D721Med (cell line): ENCODE results near the gene UST.

Source experiments
- DNase-seq: peaks from one replicate; pipeline ENCODE4 v3.0.0; 2011; ENCODE audit warnings: low spot score; ENCODE audit not compliant: insufficient read length
- FAIRE-seq: peaks from 2 replicates; lab custom pipeline; 2011; peaks lifted over from hg19 to GRCh38; lab: Jason Lieb, UNC
- CTCF ChIP-seq: IDR thresholded peaks from 2 replicates; pipeline ENCODE4 v1.5.1; 2012; ENCODE audit warnings: mild to moderate bottlenecking, control low read depth; ENCODE audit not compliant: insufficient read depth; ENCODE audit errors: missing control alignments

UST gene

GRCh38 chr6:148893073-148893472 lies 146.2 kb downstream of the UST start:
- FAIRE-seq: no peak
- no peak for DNase-seq
- TF ChIP-seq CTCF: no peak

GRCh38 chr6:148893481-148893880 lies 146.7 kb downstream of the UST start:
- DNase-seq: no peak
- no peak for FAIRE-seq
- no peak for TF ChIP-seq CTCF

GRCh38 chr6:148898376-148899014 lies 151.7 kb downstream of the UST start:
- DNase-seq (no peak), FAIRE-seq (no peak)
- no peak for TF ChIP-seq CTCF

- TF ChIP-seq CTCF: no peak
- DNase-seq (no peak), FAIRE-seq (no peak)
These were observed 158.4 kb downstream of the UST start for GRCh38 chr6:148904896-148905870.

GRCh38 chr6:148905901-148906300 lies 159.1 kb downstream of the UST start:
- TF ChIP-seq CTCF: no peak
- no peak for DNase-seq
- no peak for FAIRE-seq

- DNase-seq: no peak
- no peak for TF ChIP-seq CTCF
- FAIRE-seq: no peak
These were observed 159.6 kb downstream of the UST start for GRCh38 chr6:148906386-148906785.
